Bronchial epithelial cell (primary cell): ENCODE data around the gene PISD. TPM values are rescaled to one million over a fixed set of nuclear protein-coding genes. Genes with fewer than 3 reads are reported as not detected.

Experiments
- DNase-seq: peaks from one replicate; pipeline ENCODE4 v3.0.0-alpha.2; 2010; ENCODE audit warnings: low read depth
- FAIRE-seq: peaks from 2 replicates; lab custom pipeline; 2011; peaks lifted over from hg19 to GRCh38; lab: Jason Lieb, UNC
- H3K27me3 ChIP-seq: 2 replicates; pipeline ENCODE4 v1.5.1; 2011; ENCODE audit warnings: low read length; ENCODE audit not compliant: control insufficient read depth, insufficient read depth
- H3K36me3 ChIP-seq: 2 replicates; pipeline ENCODE4 v1.5.1; 2011; ENCODE audit warnings: low read length; ENCODE audit not compliant: control insufficient read depth, insufficient read depth
- H3K4me3 ChIP-seq: 2 replicates; pipeline ENCODE4 v1.5.1; 2011; ENCODE audit warnings: mild to moderate bottlenecking, low read depth, low read length, control low read depth
- CTCF ChIP-seq: IDR thresholded peaks from 2 replicates; pipeline ENCODE4 v1.5.1; 2011; ENCODE audit warnings: mild to moderate bottlenecking, moderate library complexity, low read length, control low read depth, inconsistent platforms; ENCODE audit not compliant: insufficient read depth, severe bottlenecking
- total RNA-seq: library from RNA; depleted of rRNA; stranded (reverse); fragments of >200 nt; gene quantifications from 2 replicates; pipeline ENCODE4 v1.2.1, GENCODE V29; 2014

The PISD gene
- total RNA-seq, 1 donor from 2014 or later = 28.7 TPM

GRCh38 chr22:31611061-31611760, 50.8 kb downstream of the PISD start:
- FAIRE-seq (no peak), DNase-seq (no peak)
- no peak for TF ChIP-seq CTCF
- Histone ChIP-seq H3K27me3 (no peaks in the 10 kb centered on the region), H3K4me3 (no peak overlapping the region), H3K36me3 (no peaks in the 10 kb centered on the region)

- DNase-seq (no peak), FAIRE-seq (no peak)
- no peak for TF ChIP-seq CTCF
- H3K36me3 ChIP-seq = no peaks in the 10 kb centered on the region
- H3K27me3 ChIP-seq = no peaks in the 10 kb centered on the region
- no peak overlapping the region for H3K4me3 ChIP-seq
These were observed 51.4 kb downstream of the PISD start for GRCh38 chr22:31610611-31611010.

- FAIRE-seq = no peak
These were observed 52.3 kb downstream of the PISD start for GRCh38 chr22:31609716-31610115.

GRCh38 chr22:31607696-31608095, 54.3 kb downstream of the PISD start:
- no peaks in the 10 kb centered on the region for H3K27me3 ChIP-seq
- no peaks in the 10 kb centered on the region for H3K36me3 ChIP-seq
- H3K4me3 ChIP-seq = no peak overlapping the region
- TF ChIP-seq CTCF = no peak
- DNase-seq (no peak), FAIRE-seq (no peak)

More at GRCh38 chr22:31609716-31610115, 52.3 kb downstream of the PISD start:
- no peak overlapping the region for H3K4me3 ChIP-seq
- TF ChIP-seq CTCF = no peak
- H3K36me3 ChIP-seq = no peaks in the 10 kb centered on the region
- DNase-seq = no peak
- no peaks in the 10 kb centered on the region for H3K27me3 ChIP-seq

GRCh38 chr22:31605851-31606585, 56.0 kb downstream of the PISD start:
- FAIRE-seq = no peak
- no peaks in the 10 kb centered on the region for H3K27me3 ChIP-seq
- peaks cover 2% of the 10 kb centered on the region for H3K36me3 ChIP-seq
- DNase-seq = peak; percentile 23
- no peak overlapping the region for H3K4me3 ChIP-seq
- no peak for TF ChIP-seq CTCF
